ENCODE measurements around the gene LSAMP.

The LSAMP gene

GRCh38 chr3:115819785-115820384 is 625.4 kb downstream of the LSAMP start:
- H3K9ac ChIP-seq (ENCODE audit: low read length) = no peak overlapping the region
- H4K20me1 ChIP-seq (ENCODE audit: low read depth, low read length) = no peaks in the 10 kb centered on the region
- no peaks in the 10 kb centered on the region for H3K9me2 ChIP-seq (replicated peaks; ENCODE audit: insufficient read depth, low read length)
- no peak overlapping the region for H2AFZ ChIP-seq (ENCODE audit: low read depth, low read length, severe bottlenecking)
- no peak overlapping the region for H3K27ac ChIP-seq (ENCODE audit: low read depth, low read length)
- H3K27me3 ChIP-seq (ENCODE audit: low read length) = no peaks in the 10 kb centered on the region
- H3F3A ChIP-seq (ENCODE audit: insufficient read depth) = no peaks in the 10 kb centered on the region
- H3K79me2 ChIP-seq (ENCODE audit: insufficient read depth, low read length) = no peaks in the 10 kb centered on the region
- no peaks in the 10 kb centered on the region for H3K9me3 ChIP-seq (ENCODE audit: insufficient read depth, low read length)
- no peak overlapping the region for H3K4me2 ChIP-seq (ENCODE audit: low read depth, low read length, poor library complexity, severe bottlenecking)
- no peaks in the 10 kb centered on the region for H3K36me3 ChIP-seq (ENCODE audit: low read length)
- no peak overlapping the region for H3K4me3 ChIP-seq (ENCODE audit: insufficient read depth, low read length, poor library complexity, severe bottlenecking)
- TF ChIP-seq EZH2phosphoT487 (conservative IDR thresholded peaks at IDR 0.05; ENCODE audit: low read length) = no peak
- peak; percentile 99 for TF ChIP-seq CTCF (IDR thresholded peaks at IDR 0.05; ENCODE audit: insufficient read depth, low read length, poor library complexity, severe bottlenecking)

GRCh38 chr3:115814778-115815380 is 630.4 kb downstream of the LSAMP start:
- H3K9me2 ChIP-seq (replicated peaks; ENCODE audit: insufficient read depth, low read length) = no peaks in the 10 kb centered on the region
- H3K27ac ChIP-seq (ENCODE audit: low read depth, low read length) = no peak overlapping the region
- no peak for TF ChIP-seq EZH2phosphoT487 (conservative IDR thresholded peaks at IDR 0.05; ENCODE audit: low read length)
- peak; percentile 90 for TF ChIP-seq CTCF (IDR thresholded peaks at IDR 0.05; ENCODE audit: insufficient read depth, low read length, poor library complexity, severe bottlenecking)
- H3F3A ChIP-seq (ENCODE audit: insufficient read depth) = no peaks in the 10 kb centered on the region
- H3K36me3 ChIP-seq (ENCODE audit: low read length) = no peaks in the 10 kb centered on the region
- no peak overlapping the region for H3K4me2 ChIP-seq (ENCODE audit: low read depth, low read length, poor library complexity, severe bottlenecking)
- H4K20me1 ChIP-seq (ENCODE audit: low read depth, low read length) = no peaks in the 10 kb centered on the region
- no peaks in the 10 kb centered on the region for H3K79me2 ChIP-seq (ENCODE audit: insufficient read depth, low read length)
- no peak overlapping the region for H3K9ac ChIP-seq (ENCODE audit: low read length)
- H3K4me3 ChIP-seq (ENCODE audit: insufficient read depth, low read length, poor library complexity, severe bottlenecking) = no peak overlapping the region
- no peaks in the 10 kb centered on the region for H3K9me3 ChIP-seq (ENCODE audit: insufficient read depth, low read length)
- no peaks in the 10 kb centered on the region for H3K27me3 ChIP-seq (ENCODE audit: low read length)
- H2AFZ ChIP-seq (ENCODE audit: low read depth, low read length, severe bottlenecking) = no peak overlapping the region

GRCh38 chr3:115814006-115814405 is 631.3 kb downstream of the LSAMP start:
- Histone ChIP-seq H3K9ac (ENCODE audit: low read length) (no peak overlapping the region), H3K4me3 (ENCODE audit: insufficient read depth, low read length, poor library complexity, severe bottlenecking) (no peak overlapping the region), H4K20me1 (ENCODE audit: low read depth, low read length) (no peaks in the 10 kb centered on the region), H3K27me3 (ENCODE audit: low read length) (no peaks in the 10 kb centered on the region), H3F3A (ENCODE audit: insufficient read depth) (no peaks in the 10 kb centered on the region), H3K79me2 (ENCODE audit: insufficient read depth, low read length) (no peaks in the 10 kb centered on the region), H3K9me2 (replicated peaks; ENCODE audit: insufficient read depth, low read length) (no peaks in the 10 kb centered on the region), H3K4me2 (ENCODE audit: low read depth, low read length, poor library complexity, severe bottlenecking) (no peak overlapping the region), H3K27ac (ENCODE audit: low read depth, low read length) (no peak overlapping the region), H3K36me3 (ENCODE audit: low read length) (no peaks in the 10 kb centered on the region), H3K9me3 (ENCODE audit: insufficient read depth, low read length) (no peaks in the 10 kb centered on the region), H2AFZ (ENCODE audit: low read depth, low read length, severe bottlenecking) (no peak overlapping the region)
- TF ChIP-seq CTCF (IDR thresholded peaks at IDR 0.05; ENCODE audit: insufficient read depth, low read length, poor library complexity, severe bottlenecking) (no peak), EZH2phosphoT487 (conservative IDR thresholded peaks at IDR 0.05; ENCODE audit: low read length) (no peak)
